Kidney (tissue), 14 donors: ENCODE data around the gene HSPA4. TPM values are rescaled to one million over a fixed set of nuclear protein-coding genes. Genes with fewer than 3 reads are reported as not detected.
"Not testable (repeated sequence)": the region's sequence is repeated elsewhere in the genome, so short reads cannot be mapped to it uniquely, and the experiment has no call there.

Experiments used
- DNase-seq, 5 donors: peaks; one replicate each; pipeline ENCODE4 v3.0.0-alpha.2; 2013 to 2020
- FAIRE-seq: peaks from 2 replicates; lab custom pipeline; 2012; peaks lifted over from hg19 to GRCh38; lab: Jason Lieb, UNC
- H3K27ac ChIP-seq, 2 donors: one replicate each; pipeline ENCODE4 v1.7.0; 2013; ENCODE audit warnings: low read depth in 2 of 2, low read length in 2 of 2, inconsistent platforms in 1 of 2
- H3K27me3 ChIP-seq: one replicate; pipeline ENCODE4 v1.7.1; 2013; ENCODE audit warnings: low read length, inconsistent platforms; ENCODE audit not compliant: control insufficient read depth, insufficient read depth
- H3K36me3 ChIP-seq, 3 donors: one replicate each; pipeline versions ENCODE4 v1.7.0 to v1.7.1; 2013; ENCODE audit warnings: low read length in 3 of 3, control low read depth in 1 of 3, inconsistent platforms in 1 of 3; ENCODE audit not compliant: insufficient read depth in 3 of 3, control insufficient read depth in 2 of 3
- H3K4me1 ChIP-seq, 3 donors: one replicate each; pipeline versions ENCODE4 v1.7.0 to v1.7.1; 2013; ENCODE audit warnings: low read length in 3 of 3, inconsistent platforms in 1 of 3, low read depth in 1 of 3; ENCODE audit not compliant: control insufficient read depth in 2 of 3, insufficient read depth in 2 of 3
- H3K4me3 ChIP-seq, 3 donors: one replicate each; pipeline versions ENCODE4 v1.7.0 to v1.8.1; 2013; ENCODE audit warnings: low read length in 3 of 3, control low read depth in 1 of 3, inconsistent platforms in 1 of 3
- H3K9ac ChIP-seq, 3 donors: one replicate each; pipeline versions ENCODE4 v1.7.0 to v1.7.1; 2013; ENCODE audit warnings: low read length in 3 of 3, control low read depth in 1 of 3, inconsistent platforms in 1 of 3
- H3K9me3 ChIP-seq, 3 donors: one replicate each; pipeline versions ENCODE4 v1.7.0 to v1.7.1; 2013; ENCODE audit warnings: low read length in 3 of 3, control low read depth in 1 of 3, inconsistent platforms in 1 of 3; ENCODE audit not compliant: control insufficient read depth in 2 of 3, insufficient read depth in 1 of 3
- CTCF ChIP-seq: IDR thresholded peaks from 3 replicates; pipeline ENCODE4 v1.5.1; 2012; ENCODE audit warnings: mild to moderate bottlenecking, moderate library complexity, borderline replicate concordance; ENCODE audit not compliant: insufficient read depth; ENCODE audit errors: extremely low read depth
- intact Hi-C: fragments of 100-400 bp; cut with DNase I; formaldehyde crosslinking; loops from one replicate; pipeline ENCODE4 v1.11.1; 2022
- polyA plus RNA-seq: library from polyadenylated mRNA; stranded (reverse); fragments of 350-450 nt; fragmentation: Illumina TruSeq; extraction: RNeasy Lipid Tissue Mini Kit (QIAGEN cat#74804); gene quantifications from one replicate; pipeline ENCODE4 v1.2.3, GENCODE V29; 2014; ENCODE audit warnings: low read depth, low replicate concordance; ENCODE audit not compliant: insufficient read depth
- total RNA-seq: library from RNA; stranded (reverse); fragmentation: NEBNext Ultra II Directional; extraction: Animal tissue kit (Norgen Biotek cat#: 25700); gene quantifications from one replicate; pipeline ENCODE4 v1.2.1, GENCODE V29; 2021
- donor health status: control.
- donor health status: control.
- donor health status: control.
- donor health status: control.
- donor health status: control.
- donor health status: DM: yes; HTN: yes; CAD: no.
- donor health status: Normal renal cell carcinoma (clear cell type).

Gene HSPA4
- total and polyA plus RNA-seq, 2 donors from 2014 or later = 79.7 to 81.5 TPM

GRCh38 chr5:133032852-133033742 is 18.7 kb upstream of the HSPA4 start:
- Histone ChIP-seq H3K27ac (no peak overlapping the region), H3K36me3 (no peaks in the 10 kb centered on the region), H3K9me3 (no peaks in the 10 kb centered on the region), H3K4me1 (no peaks in the 10 kb centered on the region), H3K9ac (no peak overlapping the region), H3K27me3 (no peaks in the 10 kb centered on the region), H3K4me3 (no peak overlapping the region)
- DNase-seq (no peak), FAIRE-seq (no peak)
- intact Hi-C loops = no loop called here
- no peak for TF ChIP-seq CTCF

GRCh38 chr5:133034064-133034463 is 17.7 kb upstream of the HSPA4 start:
- H3K4me1 ChIP-seq = no peaks in the 10 kb centered on the region
- H3K4me3 ChIP-seq = no peak overlapping the region
- DNase-seq = no peak
- H3K27ac ChIP-seq = no peak overlapping the region
- no peak overlapping the region for H3K9ac ChIP-seq
- no peaks in the 10 kb centered on the region for H3K36me3 ChIP-seq
- no peak for FAIRE-seq
- TF ChIP-seq CTCF = no peak
- no peaks in the 10 kb centered on the region for H3K9me3 ChIP-seq
- intact Hi-C loops = no loop called here
- no peaks in the 10 kb centered on the region for H3K27me3 ChIP-seq

- no peaks in the 10 kb centered on the region for H3K36me3 ChIP-seq
- H3K27ac ChIP-seq = no peak overlapping the region
- intact Hi-C loops = no loop called here
These were observed 16.6 kb upstream of the HSPA4 start for GRCh38 chr5:133035224-133035623.

GRCh38 chr5:133036677-133037076 is 15.1 kb upstream of the HSPA4 start:
- H3K4me1 ChIP-seq, DNase-seq, H3K9me3 ChIP-seq, H3K36me3 ChIP-seq, H3K4me3 ChIP-seq, H3K27ac ChIP-seq, FAIRE-seq, H3K9ac ChIP-seq, intact Hi-C loops, H3K27me3 ChIP-seq: not testable (repeated sequence)

More at GRCh38 chr5:133035224-133035623, 16.6 kb upstream of the HSPA4 start:
- DNase-seq = no peak
- no peaks in the 10 kb centered on the region for H3K9me3 ChIP-seq
- no peak overlapping the region for H3K4me3 ChIP-seq
- no peaks in the 10 kb centered on the region for H3K27me3 ChIP-seq
- no peak overlapping the region for H3K9ac ChIP-seq
- no peak for TF ChIP-seq CTCF
- no peaks in the 10 kb centered on the region for H3K4me1 ChIP-seq
- no peak for FAIRE-seq
